D721Med (cell line): Measurements from ENCODE around the gene TAF7L.

ENCODE experiments used
- DNase-seq: peaks from one replicate; pipeline ENCODE4 v3.0.0; 2011; ENCODE audit warnings: low spot score; ENCODE audit not compliant: insufficient read length
- FAIRE-seq: peaks from 2 replicates; lab custom pipeline; 2011; peaks lifted over from hg19 to GRCh38; lab: Jason Lieb, UNC
- CTCF ChIP-seq: IDR thresholded peaks from 2 replicates; pipeline ENCODE4 v1.5.1; 2012; ENCODE audit warnings: mild to moderate bottlenecking, control low read depth; ENCODE audit not compliant: insufficient read depth; ENCODE audit errors: missing control alignments

TAF7L gene

GRCh38 chrX:101241531-101241930, 49.6 kb downstream of the TAF7L start:
- DNase-seq = no peak
- TF ChIP-seq CTCF = no peak
- no peak for FAIRE-seq

GRCh38 chrX:101237041-101237440, 54.1 kb downstream of the TAF7L start:
- no peak for FAIRE-seq

GRCh38 chrX:101232316-101232715, 58.8 kb downstream of the TAF7L start:
- FAIRE-seq (no peak), DNase-seq (no peak)
- no peak for TF ChIP-seq CTCF

More at GRCh38 chrX:101237041-101237440, 54.1 kb downstream of the TAF7L start:
- no peak for TF ChIP-seq CTCF
- no peak for DNase-seq

GRCh38 chrX:101231080-101231479, 60.1 kb downstream of the TAF7L start:
- no peak for TF ChIP-seq CTCF
- FAIRE-seq (no peak), DNase-seq (no peak)

GRCh38 chrX:101230636-101231035, 60.5 kb downstream of the TAF7L start:
- TF ChIP-seq CTCF = no peak
- FAIRE-seq = no peak
- no peak for DNase-seq

- TF ChIP-seq CTCF = no peak
- DNase-seq = no peak
- FAIRE-seq = no peak
These were observed 62.0 kb downstream of the TAF7L start for GRCh38 chrX:101229170-101229569.

- no peak for FAIRE-seq
- DNase-seq = no peak
- TF ChIP-seq CTCF = no peak
These were observed 67.9 kb downstream of the TAF7L start for GRCh38 chrX:101223226-101223625.
